SK-N-SH treated with all-trans-retinoic acid at 6 μM for 48 hours (cell line): Measurements from ENCODE around the gene TRPC6.
"Not testable (repeated sequence)": the region's sequence is repeated elsewhere in the genome, so short reads cannot be mapped to it uniquely, and the experiment has no call there.

Experiments
- ATAC-seq: fragments of 200-7000 bp; cut with Tn5 transposase; 3 replicates; pipeline ENCODE4 v1.9.1; 2020; ENCODE audit warnings: mild to moderate bottlenecking, moderate library complexity
- ARNTL ChIP-seq: fragments of 450-650 bp; formaldehyde crosslinking; IDR thresholded peaks from 2 replicates; pipeline ENCODE4 v1.5.0; 2020; ENCODE audit warnings: low read depth, mild to moderate bottlenecking, moderate library complexity, borderline replicate concordance
- ISL1 ChIP-seq: fragments of 250-450 bp; sonication (Bioruptor Pico); IDR thresholded peaks from 2 replicates; pipeline ENCODE4 v2.1.2; 2022; ENCODE audit warnings: mild to moderate bottlenecking, moderate library complexity
- OSR1 ChIP-seq: fragments of 250-450 bp; sonication (Bioruptor Pico); IDR thresholded peaks from 2 replicates; pipeline ENCODE4 v1.8.0; 2022; ENCODE audit warnings: moderate library complexity, mild to moderate bottlenecking, inconsistent platforms
- SNAI2 ChIP-seq: fragments of 250-450 bp; sonication (Bioruptor Pico); IDR thresholded peaks from 2 replicates; pipeline ENCODE4 v1.5.0; 2020; ENCODE audit warnings: mild to moderate bottlenecking, moderate library complexity
- TCF4 ChIP-seq: fragments of 250-450 bp; sonication (Bioruptor Pico); IDR thresholded peaks from 2 replicates; pipeline ENCODE4 v1.8.0; 2021; ENCODE audit warnings: mild to moderate bottlenecking, moderate library complexity, borderline replicate concordance
- ZC3H10 ChIP-seq: fragments of 250-450 bp; sonication (Bioruptor Pico); IDR thresholded peaks from 2 replicates; pipeline ENCODE4 v1.5.1; 2021; ENCODE audit warnings: mild to moderate bottlenecking, moderate library complexity
- ZFP30 ChIP-seq: fragments of 450-650 bp; formaldehyde crosslinking; IDR thresholded peaks from 2 replicates; pipeline ENCODE4 v1.5.0; 2022; ENCODE audit warnings: mild to moderate bottlenecking, moderate library complexity
- ZNF565 ChIP-seq: fragments of 450-650 bp; formaldehyde crosslinking; conservative IDR thresholded peaks from 2 replicates; pipeline ENCODE4 v1.5.0; 2020; ENCODE audit warnings: low read depth, mild to moderate bottlenecking, moderate library complexity
- ZNF70 ChIP-seq: fragments of 450-650 bp; formaldehyde crosslinking; IDR thresholded peaks from 2 replicates; pipeline ENCODE4 v1.5.0; 2020; ENCODE audit warnings: mild to moderate bottlenecking, moderate library complexity
- ZNF8 ChIP-seq: fragments of 450-650 bp; formaldehyde crosslinking; IDR thresholded peaks from 2 replicates; pipeline ENCODE4 v1.5.0; 2020; ENCODE audit warnings: mild to moderate bottlenecking, moderate library complexity
- TF ChIP-seq, protein P1 (sequence below): fragments of 250-450 bp; sonication (Bioruptor Pico); IDR thresholded peaks from 2 replicates; pipeline ENCODE4 v1.8.0; 2020; ENCODE audit warnings: mild to moderate bottlenecking, moderate library complexity, borderline replicate concordance
- TF ChIP-seq, protein P2 (sequence below): fragments of 250-450 bp; sonication (Bioruptor Pico); IDR thresholded peaks from 2 replicates; pipeline ENCODE4 v1.5.1; 2020; ENCODE audit warnings: low read depth, mild to moderate bottlenecking, moderate library complexity
- TF ChIP-seq, protein P3 (sequence below): fragments of 250-450 bp; sonication (Bioruptor Pico); IDR thresholded peaks from 2 replicates; pipeline ENCODE4 v1.8.0; 2021; ENCODE audit warnings: low read depth, mild to moderate bottlenecking, moderate library complexity, borderline replicate concordance
- TF ChIP-seq, protein P4 (sequence below): fragments of 250-450 bp; sonication (Bioruptor Pico); IDR thresholded peaks from 2 replicates; pipeline ENCODE4 v1.5.1; 2021; ENCODE audit warnings: mild to moderate bottlenecking, moderate library complexity

TRPC6 gene

DNA sequence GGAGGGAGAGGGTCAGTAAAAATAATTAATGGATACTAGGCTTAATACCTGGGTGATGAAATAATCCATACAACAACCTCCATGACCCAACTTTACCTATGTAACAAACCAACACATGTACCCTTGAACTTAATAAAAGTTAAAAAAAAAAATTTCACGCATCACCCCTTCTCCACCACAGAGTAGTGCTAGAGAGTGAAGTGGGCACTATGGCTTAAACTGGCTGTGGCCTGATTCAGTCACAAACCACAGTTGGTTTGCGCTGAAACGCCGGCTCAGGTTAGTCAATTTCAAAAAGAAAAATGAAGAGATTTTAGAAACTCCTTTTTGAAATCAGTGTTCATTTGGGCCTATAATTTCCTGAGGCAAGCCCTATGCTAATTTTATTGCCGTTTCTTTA lies 144.3 kb downstream of the TRPC6 start:
- TF ChIP-seq SNAI2 = no peak
- no peak for TF ChIP-seq ZC3H10
- TF ChIP-seq, protein P1, sequence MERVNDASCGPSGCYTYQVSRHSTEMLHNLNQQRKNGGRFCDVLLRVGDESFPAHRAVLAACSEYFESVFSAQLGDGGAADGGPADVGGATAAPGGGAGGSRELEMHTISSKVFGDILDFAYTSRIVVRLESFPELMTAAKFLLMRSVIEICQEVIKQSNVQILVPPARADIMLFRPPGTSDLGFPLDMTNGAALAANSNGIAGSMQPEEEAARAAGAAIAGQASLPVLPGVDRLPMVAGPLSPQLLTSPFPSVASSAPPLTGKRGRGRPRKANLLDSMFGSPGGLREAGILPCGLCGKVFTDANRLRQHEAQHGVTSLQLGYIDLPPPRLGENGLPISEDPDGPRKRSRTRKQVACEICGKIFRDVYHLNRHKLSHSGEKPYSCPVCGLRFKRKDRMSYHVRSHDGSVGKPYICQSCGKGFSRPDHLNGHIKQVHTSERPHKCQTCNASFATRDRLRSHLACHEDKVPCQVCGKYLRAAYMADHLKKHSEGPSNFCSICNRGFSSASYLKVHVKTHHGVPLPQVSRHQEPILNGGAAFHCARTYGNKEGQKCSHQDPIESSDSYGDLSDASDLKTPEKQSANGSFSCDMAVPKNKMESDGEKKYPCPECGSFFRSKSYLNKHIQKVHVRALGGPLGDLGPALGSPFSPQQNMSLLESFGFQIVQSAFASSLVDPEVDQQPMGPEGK = no peak
- TF ChIP-seq, protein P2, sequence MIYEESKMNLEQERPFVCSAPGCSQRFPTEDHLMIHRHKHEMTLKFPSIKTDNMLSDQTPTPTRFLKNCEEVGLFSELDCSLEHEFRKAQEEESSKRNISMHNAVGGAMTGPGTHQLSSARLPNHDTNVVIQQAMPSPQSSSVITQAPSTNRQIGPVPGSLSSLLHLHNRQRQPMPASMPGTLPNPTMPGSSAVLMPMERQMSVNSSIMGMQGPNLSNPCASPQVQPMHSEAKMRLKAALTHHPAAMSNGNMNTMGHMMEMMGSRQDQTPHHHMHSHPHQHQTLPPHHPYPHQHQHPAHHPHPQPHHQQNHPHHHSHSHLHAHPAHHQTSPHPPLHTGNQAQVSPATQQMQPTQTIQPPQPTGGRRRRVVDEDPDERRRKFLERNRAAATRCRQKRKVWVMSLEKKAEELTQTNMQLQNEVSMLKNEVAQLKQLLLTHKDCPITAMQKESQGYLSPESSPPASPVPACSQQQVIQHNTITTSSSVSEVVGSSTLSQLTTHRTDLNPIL (CRISPR knock-in tag) = no peak
- TF ChIP-seq, protein P3, sequence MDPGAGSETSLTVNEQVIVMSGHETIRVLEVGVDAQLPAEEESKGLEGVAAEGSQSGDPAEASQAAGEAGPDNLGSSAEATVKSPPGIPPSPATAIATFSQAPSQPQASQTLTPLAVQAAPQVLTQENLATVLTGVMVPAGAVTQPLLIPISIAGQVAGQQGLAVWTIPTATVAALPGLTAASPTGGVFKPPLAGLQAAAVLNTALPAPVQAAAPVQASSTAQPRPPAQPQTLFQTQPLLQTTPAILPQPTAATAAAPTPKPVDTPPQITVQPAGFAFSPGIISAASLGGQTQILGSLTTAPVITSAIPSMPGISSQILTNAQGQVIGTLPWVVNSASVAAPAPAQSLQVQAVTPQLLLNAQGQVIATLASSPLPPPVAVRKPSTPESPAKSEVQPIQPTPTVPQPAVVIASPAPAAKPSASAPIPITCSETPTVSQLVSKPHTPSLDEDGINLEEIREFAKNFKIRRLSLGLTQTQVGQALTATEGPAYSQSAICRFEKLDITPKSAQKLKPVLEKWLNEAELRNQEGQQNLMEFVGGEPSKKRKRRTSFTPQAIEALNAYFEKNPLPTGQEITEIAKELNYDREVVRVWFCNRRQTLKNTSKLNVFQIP (CRISPR knock-in tag) = no peak
- no peak for TF ChIP-seq ZNF70 (CRISPR knock-in tag)
- TF ChIP-seq OSR1 = no peak
- TF ChIP-seq, protein P4, sequence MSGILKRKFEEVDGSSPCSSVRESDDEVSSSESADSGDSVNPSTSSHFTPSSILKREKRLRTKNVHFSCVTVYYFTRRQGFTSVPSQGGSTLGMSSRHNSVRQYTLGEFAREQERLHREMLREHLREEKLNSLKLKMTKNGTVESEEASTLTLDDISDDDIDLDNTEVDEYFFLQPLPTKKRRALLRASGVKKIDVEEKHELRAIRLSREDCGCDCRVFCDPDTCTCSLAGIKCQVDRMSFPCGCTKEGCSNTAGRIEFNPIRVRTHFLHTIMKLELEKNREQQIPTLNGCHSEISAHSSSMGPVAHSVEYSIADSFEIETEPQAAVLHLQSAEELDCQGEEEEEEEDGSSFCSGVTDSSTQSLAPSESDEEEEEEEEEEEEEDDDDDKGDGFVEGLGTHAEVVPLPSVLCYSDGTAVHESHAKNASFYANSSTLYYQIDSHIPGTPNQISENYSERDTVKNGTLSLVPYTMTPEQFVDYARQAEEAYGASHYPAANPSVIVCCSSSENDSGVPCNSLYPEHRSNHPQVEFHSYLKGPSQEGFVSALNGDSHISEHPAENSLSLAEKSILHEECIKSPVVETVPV (CRISPR knock-in tag) = no peak
- TF ChIP-seq TCF4 = no peak
- no peak for TF ChIP-seq ZNF565
- no peak for TF ChIP-seq ISL1
- TF ChIP-seq ZFP30 = no peak
- no peak for TF ChIP-seq ZNF8
- TF ChIP-seq, all 23 proteins: peak for 0
- no peak for ATAC-seq

DNA sequence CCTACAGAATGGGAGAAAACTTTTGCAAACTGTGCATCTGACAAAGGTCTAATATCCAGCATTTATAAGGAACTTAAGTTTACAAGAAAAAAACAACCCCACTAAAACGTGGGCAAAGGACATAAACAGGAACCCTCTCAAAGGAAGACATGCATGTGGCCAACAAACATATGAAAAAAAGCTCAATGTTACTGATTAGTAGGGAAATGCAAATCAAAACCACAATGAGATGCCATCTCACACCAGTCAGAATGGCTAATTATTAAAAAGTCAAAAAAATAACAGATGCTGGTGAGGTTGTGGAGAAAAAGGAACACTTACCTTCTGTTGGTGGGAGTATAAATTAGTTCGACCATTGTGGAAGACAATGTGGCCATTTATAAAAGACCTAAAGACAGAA lies 145.1 kb downstream of the TRPC6 start:
- not testable (repeated sequence) for ATAC-seq

DNA sequence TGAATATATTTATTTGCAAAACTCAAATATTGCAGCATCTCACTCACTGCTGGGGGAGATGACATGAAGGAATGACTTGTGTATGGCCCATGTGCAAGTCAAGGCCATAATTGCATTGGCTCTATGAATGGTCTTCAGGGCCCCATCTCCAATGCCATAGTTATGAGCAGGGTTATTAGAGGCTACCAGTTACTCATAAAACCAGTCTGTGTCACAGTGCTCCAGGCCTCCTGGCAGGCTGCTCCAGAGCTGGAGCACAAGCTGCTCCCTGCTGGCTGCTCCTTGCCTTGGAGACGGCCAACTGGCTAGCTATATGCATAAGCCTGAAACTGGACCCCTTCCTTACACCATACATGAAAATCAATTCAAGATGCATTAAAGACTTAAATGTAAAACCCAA lies 145.7 kb downstream of the TRPC6 start:
- no peak for ATAC-seq
- TF ChIP-seq ISL1 = no peak
- TF ChIP-seq, protein P1 = no peak

DNA sequence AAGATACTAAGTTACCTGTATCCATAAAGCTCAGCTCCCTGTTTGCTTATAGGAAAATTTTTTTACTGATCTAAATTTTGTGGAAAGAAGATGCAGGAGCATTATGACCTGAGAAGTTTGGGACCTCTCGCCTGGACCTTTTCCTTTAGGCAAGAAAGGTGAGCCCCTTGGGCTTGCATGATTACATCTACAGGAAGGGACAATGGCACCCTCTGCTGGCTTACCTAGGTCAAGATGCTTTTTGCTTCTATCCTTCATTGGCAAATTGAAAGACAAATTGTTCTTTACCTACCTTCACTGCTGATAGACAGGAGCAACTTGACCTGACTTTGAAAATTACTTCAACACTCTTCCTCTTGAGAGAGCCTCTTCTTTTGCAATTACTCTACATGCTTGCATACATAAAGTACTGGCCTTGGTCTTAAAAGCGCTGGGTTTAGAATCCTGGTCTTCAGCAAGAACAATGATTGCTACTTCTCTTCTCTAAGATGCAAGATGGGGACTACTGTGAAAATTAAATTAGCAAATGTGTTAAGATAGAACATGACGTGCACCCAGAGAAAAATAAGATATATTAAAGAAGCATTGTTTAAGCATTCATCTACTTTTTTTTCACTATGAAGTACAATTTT lies 147.2 kb downstream of the TRPC6 start:
- no peak for TF ChIP-seq ZFP30
- TF ChIP-seq, protein P1 = no peak
- no peak for TF ChIP-seq ARNTL
- TF ChIP-seq ZNF565 = no peak
- TF ChIP-seq, protein P2 (CRISPR knock-in tag) = no peak
- no peak for TF ChIP-seq SNAI2
- TF ChIP-seq, all 23 proteins: peak for 0
- ATAC-seq = peak; percentile 68
